ENCODE data around the gene MYCBP.

GRCh38 chr1:38918568-38918967, 45.4 kb upstream of the MYCBP start:
- TF ChIP-seq, protein P1, sequence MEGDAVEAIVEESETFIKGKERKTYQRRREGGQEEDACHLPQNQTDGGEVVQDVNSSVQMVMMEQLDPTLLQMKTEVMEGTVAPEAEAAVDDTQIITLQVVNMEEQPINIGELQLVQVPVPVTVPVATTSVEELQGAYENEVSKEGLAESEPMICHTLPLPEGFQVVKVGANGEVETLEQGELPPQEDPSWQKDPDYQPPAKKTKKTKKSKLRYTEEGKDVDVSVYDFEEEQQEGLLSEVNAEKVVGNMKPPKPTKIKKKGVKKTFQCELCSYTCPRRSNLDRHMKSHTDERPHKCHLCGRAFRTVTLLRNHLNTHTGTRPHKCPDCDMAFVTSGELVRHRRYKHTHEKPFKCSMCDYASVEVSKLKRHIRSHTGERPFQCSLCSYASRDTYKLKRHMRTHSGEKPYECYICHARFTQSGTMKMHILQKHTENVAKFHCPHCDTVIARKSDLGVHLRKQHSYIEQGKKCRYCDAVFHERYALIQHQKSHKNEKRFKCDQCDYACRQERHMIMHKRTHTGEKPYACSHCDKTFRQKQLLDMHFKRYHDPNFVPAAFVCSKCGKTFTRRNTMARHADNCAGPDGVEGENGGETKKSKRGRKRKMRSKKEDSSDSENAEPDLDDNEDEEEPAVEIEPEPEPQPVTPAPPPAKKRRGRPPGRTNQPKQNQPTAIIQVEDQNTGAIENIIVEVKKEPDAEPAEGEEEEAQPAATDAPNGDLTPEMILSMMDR (IDR thresholded peaks at IDR 0.05), result no peak
- no peak for TF ChIP-seq POLR2AphosphoS5 (IDR thresholded peaks at IDR 0.05; ENCODE audit: low read depth, low read length)
- no peak for TF ChIP-seq REST (IDR thresholded peaks at IDR 0.05; ENCODE audit: insufficient read depth in 1 of 2, low read depth in 2 of 2, low read length in 1 of 2)
- TF ChIP-seq SIN3A (IDR thresholded peaks at IDR 0.05; ENCODE audit: borderline replicate concordance, insufficient read depth, low read depth, low read length), result no peak
- TF ChIP-seq TCF7L2 (IDR thresholded peaks at IDR 0.05; ENCODE audit: low read depth, low read length), result no peak
